HepG2 (cell line): Measurements from ENCODE around the gene CHPF. TPM values are rescaled to one million over a fixed set of nuclear protein-coding genes. Genes with fewer than 3 reads are reported as not detected.

Experiments
- STAG1 ChIP-seq: sonication (generic); formaldehyde crosslinking; IDR thresholded peaks from 2 replicates; pipeline ENCODE4 v1.4.0; 2020; ENCODE audit warnings: missing genetic modification reagents
- ZBTB26 ChIP-seq: IDR thresholded peaks from 2 replicates; pipeline ENCODE4 v1.6.1; 2016; ENCODE audit warnings: missing compliant biosample characterization, missing genetic modification reagents, borderline replicate concordance
- ZBTB39 ChIP-seq: sonication (generic); formaldehyde crosslinking; IDR thresholded peaks from 2 replicates; pipeline ENCODE4 v1.5.0; 2020; ENCODE audit warnings: missing genetic modification reagents
- ZFY ChIP-seq: sonication (generic); formaldehyde crosslinking; IDR thresholded peaks from 2 replicates; pipeline ENCODE4 v1.4.0; 2020; ENCODE audit warnings: missing genetic modification reagents
- ZNF276 ChIP-seq: sonication (generic); formaldehyde crosslinking; IDR thresholded peaks from 2 replicates; pipeline ENCODE4 v1.4.0; 2020; ENCODE audit warnings: mild to moderate bottlenecking, low read depth, missing genetic modification reagents
- ZNF282 ChIP-seq: fragments of 450-650 bp; IDR thresholded peaks from 2 replicates; pipeline ENCODE4 v1.6.1; 2018; ENCODE audit not compliant: partially characterized antibody
- ZNF576 ChIP-seq: sonication (generic); formaldehyde crosslinking; IDR thresholded peaks from 2 replicates; pipeline ENCODE4 v1.4.0; 2020; ENCODE audit warnings: mild to moderate bottlenecking, missing genetic modification reagents
- polyA plus RNA-seq, 8 experiments: library from polyadenylated mRNA; depleted of rRNA in 3 of 8; stranded (reverse) in 7 of 8; unstranded in 1 of 8; fragments of >200 nt; fragmentation: Illumina TruSeq in 4 of 8; extraction: Trizol in 4 of 8; gene quantifications; 2 replicates each; pipeline versions ENCODE4 v1.2.1 to v1.2.3, GENCODE V29; 2011 to 2016; ENCODE audit warnings: low read depth in 4 of 8, missing spikeins in 1 of 8, mixed read lengths in 1 of 8; ENCODE audit not compliant: insufficient read depth in 1 of 8
- total RNA-seq, 5 experiments: library from RNA; depleted of rRNA; stranded (reverse); fragments of >200 nt; fragmentation: Illumina TruSeq; extraction: Trizol; gene quantifications; 2 replicates each; pipeline ENCODE4 v1.2.3, GENCODE V29; 2016; ENCODE audit warnings: low read depth in 1 of 5
- TF ChIP-seq, protein P1 (sequence below): sonication (generic); formaldehyde crosslinking; IDR thresholded peaks from 2 replicates; pipeline ENCODE4 v1.4.0; 2020; ENCODE audit warnings: mild to moderate bottlenecking, missing genetic modification reagents, borderline replicate concordance
- TF ChIP-seq, protein P2 (sequence below), 2 experiments: sonication (generic) in 1 of 2; formaldehyde crosslinking in 1 of 2; IDR thresholded peaks; 2 replicates each; pipeline versions ENCODE4 v1.4.0 to v1.6.1; 2016 to 2020; ENCODE audit warnings: borderline replicate concordance in 1 of 2, low read depth in 1 of 2, mild to moderate bottlenecking in 1 of 2, missing genetic modification reagents in 1 of 2
- TF ChIP-seq, protein P3 (sequence below): sonication (generic); formaldehyde crosslinking; conservative IDR thresholded peaks from 2 replicates; pipeline ENCODE4 v1.8.0; 2022; ENCODE audit warnings: low read depth, missing genetic modification reagents

The CHPF gene
- total and polyA plus RNA-seq, 2 of the 13 experiments (the other 11 are each of a cell fraction or from before 2014, with no cell fraction given): 79.6 to 111 TPM

GRCh38 chr2:219495531-219496122 lies 48.0 kb downstream of the CHPF start (continued):
- TF ChIP-seq ZNF276: 0 out of 2 replicates have a peak, but pooled peaks have one; percentile 26
- TF ChIP-seq, protein P1, sequence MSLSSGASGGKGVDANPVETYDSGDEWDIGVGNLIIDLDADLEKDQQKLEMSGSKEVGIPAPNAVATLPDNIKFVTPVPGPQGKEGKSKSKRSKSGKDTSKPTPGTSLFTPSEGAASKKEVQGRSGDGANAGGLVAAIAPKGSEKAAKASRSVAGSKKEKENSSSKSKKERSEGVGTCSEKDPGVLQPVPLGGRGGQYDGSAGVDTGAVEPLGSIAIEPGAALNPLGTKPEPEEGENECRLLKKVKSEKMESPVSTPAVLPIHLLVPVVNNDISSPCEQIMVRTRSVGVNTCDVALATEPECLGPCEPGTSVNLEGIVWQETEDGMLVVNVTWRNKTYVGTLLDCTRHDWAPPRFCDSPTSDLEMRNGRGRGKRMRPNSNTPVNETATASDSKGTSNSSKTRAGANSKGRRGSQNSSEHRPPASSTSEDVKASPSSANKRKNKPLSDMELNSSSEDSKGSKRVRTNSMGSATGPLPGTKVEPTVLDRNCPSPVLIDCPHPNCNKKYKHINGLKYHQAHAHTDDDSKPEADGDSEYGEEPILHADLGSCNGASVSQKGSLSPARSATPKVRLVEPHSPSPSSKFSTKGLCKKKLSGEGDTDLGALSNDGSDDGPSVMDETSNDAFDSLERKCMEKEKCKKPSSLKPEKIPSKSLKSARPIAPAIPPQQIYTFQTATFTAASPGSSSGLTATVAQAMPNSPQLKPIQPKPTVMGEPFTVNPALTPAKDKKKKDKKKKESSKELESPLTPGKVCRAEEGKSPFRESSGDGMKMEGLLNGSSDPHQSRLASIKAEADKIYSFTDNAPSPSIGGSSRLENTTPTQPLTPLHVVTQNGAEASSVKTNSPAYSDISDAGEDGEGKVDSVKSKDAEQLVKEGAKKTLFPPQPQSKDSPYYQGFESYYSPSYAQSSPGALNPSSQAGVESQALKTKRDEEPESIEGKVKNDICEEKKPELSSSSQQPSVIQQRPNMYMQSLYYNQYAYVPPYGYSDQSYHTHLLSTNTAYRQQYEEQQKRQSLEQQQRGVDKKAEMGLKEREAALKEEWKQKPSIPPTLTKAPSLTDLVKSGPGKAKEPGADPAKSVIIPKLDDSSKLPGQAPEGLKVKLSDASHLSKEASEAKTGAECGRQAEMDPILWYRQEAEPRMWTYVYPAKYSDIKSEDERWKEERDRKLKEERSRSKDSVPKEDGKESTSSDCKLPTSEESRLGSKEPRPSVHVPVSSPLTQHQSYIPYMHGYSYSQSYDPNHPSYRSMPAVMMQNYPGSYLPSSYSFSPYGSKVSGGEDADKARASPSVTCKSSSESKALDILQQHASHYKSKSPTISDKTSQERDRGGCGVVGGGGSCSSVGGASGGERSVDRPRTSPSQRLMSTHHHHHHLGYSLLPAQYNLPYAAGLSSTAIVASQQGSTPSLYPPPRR (CRISPR knock-in tag): 0 out of 2 replicates have a peak, but pooled peaks have one; percentile 42
- TF ChIP-seq, protein P2, sequence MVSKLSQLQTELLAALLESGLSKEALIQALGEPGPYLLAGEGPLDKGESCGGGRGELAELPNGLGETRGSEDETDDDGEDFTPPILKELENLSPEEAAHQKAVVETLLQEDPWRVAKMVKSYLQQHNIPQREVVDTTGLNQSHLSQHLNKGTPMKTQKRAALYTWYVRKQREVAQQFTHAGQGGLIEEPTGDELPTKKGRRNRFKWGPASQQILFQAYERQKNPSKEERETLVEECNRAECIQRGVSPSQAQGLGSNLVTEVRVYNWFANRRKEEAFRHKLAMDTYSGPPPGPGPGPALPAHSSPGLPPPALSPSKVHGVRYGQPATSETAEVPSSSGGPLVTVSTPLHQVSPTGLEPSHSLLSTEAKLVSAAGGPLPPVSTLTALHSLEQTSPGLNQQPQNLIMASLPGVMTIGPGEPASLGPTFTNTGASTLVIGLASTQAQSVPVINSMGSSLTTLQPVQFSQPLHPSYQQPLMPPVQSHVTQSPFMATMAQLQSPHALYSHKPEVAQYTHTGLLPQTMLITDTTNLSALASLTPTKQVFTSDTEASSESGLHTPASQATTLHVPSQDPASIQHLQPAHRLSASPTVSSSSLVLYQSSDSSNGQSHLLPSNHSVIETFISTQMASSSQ (IDR thresholded peaks at IDR 0.05; ENCODE audit: low read depth): no peak
- TF ChIP-seq, protein P2 (CRISPR knock-in tag; IDR thresholded peaks at IDR 0.05; ENCODE audit: borderline replicate concordance): no peak
- TF ChIP-seq ZNF576 (CRISPR knock-in tag): no peak
- TF ChIP-seq, protein P3, sequence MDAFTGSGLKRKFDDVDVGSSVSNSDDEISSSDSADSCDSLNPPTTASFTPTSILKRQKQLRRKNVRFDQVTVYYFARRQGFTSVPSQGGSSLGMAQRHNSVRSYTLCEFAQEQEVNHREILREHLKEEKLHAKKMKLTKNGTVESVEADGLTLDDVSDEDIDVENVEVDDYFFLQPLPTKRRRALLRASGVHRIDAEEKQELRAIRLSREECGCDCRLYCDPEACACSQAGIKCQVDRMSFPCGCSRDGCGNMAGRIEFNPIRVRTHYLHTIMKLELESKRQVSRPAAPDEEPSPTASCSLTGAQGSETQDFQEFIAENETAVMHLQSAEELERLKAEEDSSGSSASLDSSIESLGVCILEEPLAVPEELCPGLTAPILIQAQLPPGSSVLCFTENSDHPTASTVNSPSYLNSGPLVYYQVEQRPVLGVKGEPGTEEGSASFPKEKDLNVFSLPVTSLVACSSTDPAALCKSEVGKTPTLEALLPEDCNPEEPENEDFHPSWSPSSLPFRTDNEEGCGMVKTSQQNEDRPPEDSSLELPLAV: no peak
- TF ChIP-seq ZBTB39 (CRISPR knock-in tag): no peak
- peak; percentile 36; the same call in 1 of the 2 replicates for TF ChIP-seq ZFY
- TF ChIP-seq STAG1: peak; percentile 51
- TF ChIP-seq ZNF282: no peak
- no peak for TF ChIP-seq ZBTB26 (CRISPR knock-in tag)
